Fibroblast of mammary gland (primary cell): ENCODE measurements around the gene DKKL1.
A peak's percentile ranks its signal among the peaks of the same experiment; 100 is the strongest.

Experiments
- DNase-seq: peaks from one replicate; pipeline ENCODE4 v3.0.0-alpha.2; 2010; ENCODE audit warnings: low read depth
- H3K4me3 ChIP-seq: 2 replicates; pipeline ENCODE4 v1.5.1; 2011; ENCODE audit warnings: low read depth, mild to moderate bottlenecking, low read length, moderate library complexity; ENCODE audit not compliant: control insufficient read depth
- CTCF ChIP-seq: conservative IDR thresholded peaks from 2 replicates; pipeline ENCODE4 v1.5.1; 2011; ENCODE audit warnings: low read depth, low read length, inconsistent platforms; ENCODE audit not compliant: control insufficient read depth, insufficient read depth

Gene DKKL1

GRCh38 chr19:49400029-49400428, 36.4 kb downstream of the DKKL1 start:
- no peak for TF ChIP-seq CTCF
- H3K4me3 ChIP-seq = no peak overlapping the region
- peak; percentile 9 for DNase-seq

- no peak for DNase-seq
- no peak for TF ChIP-seq CTCF
Measured at GRCh38 chr19:49403404-49404187, 39.9 kb downstream of the DKKL1 start.

GRCh38 chr19:49407079-49407478, 43.4 kb downstream of the DKKL1 start:
- DNase-seq = no peak
- no peak for TF ChIP-seq CTCF

More at GRCh38 chr19:49403404-49404187, 39.9 kb downstream of the DKKL1 start:
- H3K4me3 ChIP-seq = no peak overlapping the region

GRCh38 chr19:49407482-49408015, 43.9 kb downstream of the DKKL1 start:
- TF ChIP-seq CTCF = no peak
- H3K4me3 ChIP-seq = no peak overlapping the region

More at GRCh38 chr19:49407079-49407478, 43.4 kb downstream of the DKKL1 start:
- no peak overlapping the region for H3K4me3 ChIP-seq

GRCh38 chr19:49408816-49409440, 45.3 kb downstream of the DKKL1 start:
- DNase-seq = no peak
- no peak for TF ChIP-seq CTCF
- H3K4me3 ChIP-seq = no peak overlapping the region

More at GRCh38 chr19:49407482-49408015, 43.9 kb downstream of the DKKL1 start:
- no peak for DNase-seq

DNA sequence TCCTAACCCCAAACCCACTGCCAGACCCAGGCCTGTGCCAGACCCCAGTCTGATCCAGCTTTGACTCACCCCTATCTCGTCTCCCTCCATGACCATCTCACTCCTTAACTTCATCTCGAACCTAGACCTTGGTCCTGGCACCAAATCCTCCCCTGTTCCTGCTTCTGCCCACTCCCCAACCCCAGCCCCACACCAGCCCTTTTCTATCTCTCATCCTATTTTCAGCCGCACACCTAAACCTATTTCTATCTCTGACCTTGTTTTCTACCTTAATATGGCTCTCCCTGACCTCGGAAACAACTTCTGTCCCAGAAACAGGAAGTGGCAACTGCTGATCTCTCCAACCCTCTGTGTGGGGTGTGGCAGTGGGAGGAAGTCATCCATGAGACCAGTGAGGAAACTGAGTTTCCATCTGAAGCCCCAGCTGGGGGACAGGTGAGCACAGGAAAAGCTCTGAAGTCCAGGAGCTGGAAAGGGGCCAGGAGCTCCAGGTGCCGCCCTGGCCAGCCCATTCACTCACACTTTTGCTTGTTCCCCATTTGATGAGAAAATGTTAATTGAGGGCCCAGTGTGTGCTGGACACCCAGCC, 45.9 kb downstream of the DKKL1 start:
- H3K4me3 ChIP-seq = no peak overlapping the region
- DNase-seq = no peak
- TF ChIP-seq CTCF = no peak
